ENCODE data around the gene DHCR7.

The DHCR7 gene

DNA sequence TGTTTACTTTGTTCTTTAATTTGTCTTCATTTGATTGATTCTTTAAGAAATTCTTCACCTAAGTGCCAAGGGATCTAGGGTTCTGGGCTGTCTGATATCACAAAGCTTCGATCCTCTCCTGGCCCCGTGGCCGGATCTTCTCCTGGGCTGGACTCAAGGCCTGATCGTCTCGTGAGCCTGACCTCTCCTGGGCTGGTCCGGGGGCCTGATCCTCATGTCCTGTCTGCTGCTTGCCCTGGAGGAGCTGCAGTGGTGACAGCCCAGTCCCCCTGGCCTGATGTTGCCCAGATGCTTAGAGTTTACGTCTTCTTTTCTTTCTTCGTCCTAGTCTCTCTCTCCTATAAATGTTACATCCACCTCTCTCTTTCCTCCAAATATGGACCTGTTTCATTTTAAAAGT, 8.1 kb upstream of the DHCR7 start:
- no peak for DNase-seq (ENCODE audit: low spot score)

DNA sequence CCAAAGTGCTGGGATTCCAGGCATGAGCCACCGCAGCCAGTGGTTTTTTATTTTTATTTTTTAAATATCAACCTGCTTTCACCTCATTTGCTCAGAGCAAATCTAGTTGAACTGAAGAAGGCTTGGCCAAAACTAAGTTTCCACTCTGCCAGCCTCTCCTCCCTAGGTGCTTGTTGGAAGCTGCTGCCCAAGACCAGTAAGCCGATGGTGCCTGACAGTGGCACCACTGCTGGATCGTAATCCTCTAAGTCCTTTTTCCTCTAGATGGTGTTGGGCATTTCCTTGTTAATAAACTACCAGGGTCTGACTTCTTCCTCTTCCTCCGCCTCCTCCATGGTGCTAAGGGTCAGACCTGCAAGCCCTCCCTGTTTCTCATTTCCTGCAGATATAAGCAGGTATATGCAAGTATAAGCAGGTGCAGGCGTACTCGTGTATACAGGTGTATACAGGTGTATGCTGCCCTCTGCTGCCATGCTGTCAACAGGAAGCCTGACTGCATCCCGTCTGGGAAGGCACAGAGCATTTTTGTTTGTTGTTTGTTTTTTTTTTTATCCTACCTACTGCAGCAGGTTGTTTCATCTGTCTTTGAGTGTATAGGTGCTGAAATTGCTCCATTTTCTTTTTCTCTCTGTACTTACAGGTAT, 6.4 kb upstream of the DHCR7 start:
- no peak for DNase-seq (ENCODE audit: low spot score)

DNA sequence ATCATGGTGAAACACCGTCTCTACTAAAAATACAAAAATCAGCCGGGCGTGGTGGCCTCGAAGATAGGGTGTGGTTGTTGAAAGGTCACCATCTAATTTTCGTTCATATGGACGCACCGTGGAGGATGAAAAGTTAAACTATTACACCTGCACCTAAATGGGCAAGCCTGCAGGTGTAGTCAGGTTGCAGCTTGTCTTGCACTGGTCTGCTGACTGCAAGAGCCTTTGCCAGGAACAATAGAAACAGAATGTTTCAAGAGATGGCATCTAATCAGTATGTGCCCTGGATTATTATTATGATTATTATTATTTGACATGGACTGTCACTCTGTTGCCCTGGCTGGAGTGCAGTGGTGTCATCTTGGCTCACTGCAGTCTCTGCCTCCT, 5.7 kb upstream of the DHCR7 start:
- DNase-seq (ENCODE audit: low spot score), result no peak

DNA sequence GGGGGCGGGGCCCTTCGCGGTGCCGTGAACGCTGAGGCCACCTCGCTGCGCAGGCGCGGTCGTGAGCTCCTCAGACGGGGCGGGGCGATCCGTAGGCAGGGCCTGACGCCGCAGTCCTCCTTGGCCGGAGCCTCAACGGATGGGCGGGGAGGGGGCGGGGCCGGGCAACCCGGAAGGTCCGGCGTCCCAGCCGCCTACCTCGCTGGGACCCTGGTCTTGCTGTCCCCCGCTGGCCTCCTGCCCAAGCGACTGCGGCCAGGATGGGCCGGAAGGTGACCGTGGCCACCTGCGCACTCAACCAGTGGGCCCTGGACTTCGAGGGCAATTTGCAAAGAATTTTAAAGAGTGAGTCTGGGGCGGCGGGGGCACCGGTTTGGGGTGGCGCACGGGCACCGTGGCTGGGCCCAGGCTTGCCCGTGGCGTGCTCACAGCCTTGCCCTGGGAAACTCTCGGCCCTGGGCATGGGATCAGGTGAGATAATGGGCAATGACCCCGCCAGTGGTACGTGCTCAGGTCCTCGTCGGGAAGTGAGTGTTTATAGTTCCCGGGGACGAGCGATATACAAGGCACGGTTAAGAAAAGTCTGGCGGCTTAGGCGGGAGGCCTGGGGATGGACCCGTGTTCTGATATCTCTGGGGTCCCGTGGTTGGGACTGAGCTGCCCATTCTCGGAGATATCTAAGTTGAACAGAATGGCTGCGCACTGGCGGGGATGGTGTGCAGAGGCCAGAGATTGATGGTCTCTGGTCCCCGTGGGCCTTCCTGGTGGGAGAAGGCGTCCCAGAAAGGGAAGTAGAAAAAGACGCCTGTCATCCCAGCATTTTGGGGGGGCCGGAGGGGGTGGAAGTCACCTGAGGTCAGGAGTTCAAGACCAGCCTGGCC, 5.1 kb upstream of the DHCR7 start, which contains the start of gene NADSYN1:
Gene NADSYN1, plus strand, starts transcription at position 167 of the 881 bp plus-strand sequence. Its CDS starts 94 bp downstream, at position 261.
- DNase-seq (ENCODE audit: low spot score), result peak; percentile 97

DNA sequence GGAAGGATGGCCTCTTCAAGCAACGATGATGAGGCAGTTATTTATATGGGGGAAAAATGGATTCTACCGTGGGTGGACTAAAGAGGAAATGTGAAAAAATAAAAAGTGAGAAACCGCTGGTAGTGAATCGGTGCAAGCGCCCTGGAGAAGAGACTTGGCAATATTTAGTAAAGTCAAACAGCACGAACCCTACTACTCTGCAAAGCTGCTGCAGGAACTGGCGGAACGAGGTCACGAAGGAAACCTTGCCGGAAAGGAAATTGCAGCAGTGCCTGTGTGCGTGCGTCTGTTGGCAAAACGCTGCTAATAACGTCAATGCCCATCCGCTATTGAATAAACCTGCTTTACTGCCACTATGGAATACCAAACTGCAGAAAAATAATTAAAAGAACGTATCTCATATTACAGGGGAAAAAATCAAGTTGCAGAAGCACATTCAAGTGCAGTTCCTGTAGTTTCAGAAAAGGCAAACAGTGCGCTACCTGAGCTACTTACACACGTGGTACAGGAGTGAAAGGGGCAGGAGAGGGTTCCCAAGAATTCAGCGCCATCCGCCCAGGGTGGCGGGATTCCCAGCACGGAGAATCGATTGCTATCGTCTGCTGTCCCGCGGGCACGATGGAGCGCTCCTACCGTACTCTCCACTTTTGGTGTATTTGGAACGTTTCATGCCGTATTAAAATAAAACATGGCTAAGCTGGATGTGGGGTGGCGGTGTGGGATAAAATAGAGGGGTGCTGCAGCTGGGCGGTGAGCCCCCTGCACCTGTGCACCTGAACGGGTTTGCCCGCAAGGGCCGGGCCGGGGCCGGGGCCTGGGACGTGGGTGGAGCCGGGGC, 4.2 kb upstream of the DHCR7 start:
- no peak for DNase-seq (ENCODE audit: low spot score)

DNA sequence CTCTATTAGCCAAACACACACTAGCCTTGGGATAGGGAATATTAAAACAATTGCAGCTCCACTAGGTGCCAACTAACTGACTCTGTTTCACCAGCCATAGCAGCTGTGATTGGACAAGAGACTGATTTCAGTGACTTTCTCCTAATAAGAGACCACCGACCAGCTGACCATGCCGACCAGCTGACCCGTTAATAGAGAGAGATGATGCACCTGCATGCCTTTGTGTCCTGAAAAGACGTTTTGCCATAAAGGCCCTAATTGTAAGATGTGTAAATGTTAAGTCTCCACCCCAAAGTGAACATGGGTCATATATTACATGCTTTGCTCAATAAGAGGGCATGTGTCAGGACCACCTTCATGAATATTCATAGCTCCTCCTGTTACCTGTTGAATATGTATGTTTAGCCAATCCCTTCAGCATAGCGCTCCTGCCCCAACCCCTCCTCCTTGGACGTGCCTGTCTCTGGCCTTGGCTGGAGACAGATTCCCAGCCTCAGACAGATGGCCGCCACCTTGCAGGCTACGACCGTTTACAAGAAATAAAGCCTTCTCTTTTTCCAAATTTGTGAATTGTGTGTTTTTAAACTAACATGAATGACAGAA, 3.5 kb upstream of the DHCR7 start:
- peak; percentile 12 for DNase-seq (ENCODE audit: low spot score)

DNA sequence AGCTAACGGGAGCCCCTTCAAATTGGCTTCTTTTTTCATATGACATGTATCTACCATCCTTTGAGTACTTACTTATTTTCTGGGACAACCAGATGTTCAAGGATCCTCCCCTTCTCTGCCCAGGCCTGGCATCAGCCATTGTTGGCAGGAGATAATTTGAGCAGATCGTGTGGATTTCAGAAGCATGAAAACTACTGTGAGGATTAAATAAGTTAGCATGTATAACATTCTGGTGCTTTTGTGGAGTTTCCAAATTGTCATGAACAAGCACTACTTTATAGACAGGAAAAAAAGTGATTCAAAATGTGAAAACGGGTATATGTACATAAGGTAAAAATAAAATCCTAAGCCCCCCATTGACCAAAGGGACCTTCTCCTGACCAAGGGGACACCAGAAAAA, 2.7 kb upstream of the DHCR7 start:
- no peak for DNase-seq (ENCODE audit: low spot score)

DNA sequence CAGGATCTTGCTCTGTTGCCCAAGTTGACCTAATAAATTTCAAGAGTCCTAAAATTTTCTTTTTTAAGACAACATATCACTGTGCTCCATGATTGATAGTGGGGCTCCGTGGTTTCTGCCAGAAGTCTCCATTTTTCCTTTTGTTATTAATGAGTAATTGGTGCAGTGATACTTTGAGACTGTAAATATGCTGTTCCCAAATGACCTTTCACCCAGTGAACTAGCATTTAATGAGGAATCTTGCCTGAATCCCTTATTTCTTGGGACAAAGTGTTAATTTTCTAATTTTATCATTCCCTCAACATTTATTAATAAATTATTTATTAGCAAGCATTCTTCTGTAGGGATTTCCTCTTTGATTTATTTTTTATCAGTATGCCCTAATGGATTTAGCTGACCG, 2.3 kb upstream of the DHCR7 start:
- no peak for DNase-seq (ENCODE audit: low spot score)

DNA sequence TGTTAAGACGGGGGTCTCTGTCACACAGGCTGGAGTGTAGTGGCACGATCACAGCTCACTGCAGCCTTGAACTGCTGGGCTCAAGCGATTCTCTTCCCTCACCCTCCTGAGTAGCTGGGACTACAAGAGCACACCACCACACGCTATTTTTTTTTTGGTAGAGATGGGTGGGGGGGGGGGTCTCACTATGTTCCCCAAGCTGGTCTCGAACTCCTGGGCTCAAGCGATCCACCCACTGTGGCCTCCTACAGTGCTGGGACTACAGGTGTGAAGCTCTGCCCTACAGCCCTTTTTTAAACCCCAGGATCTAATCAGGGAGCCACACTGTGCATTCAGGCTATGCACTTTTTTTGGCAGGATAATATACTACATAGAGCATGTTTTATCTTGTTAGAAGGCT, 1.4 kb upstream of the DHCR7 start:
- no peak for DNase-seq (ENCODE audit: low spot score)

DNA sequence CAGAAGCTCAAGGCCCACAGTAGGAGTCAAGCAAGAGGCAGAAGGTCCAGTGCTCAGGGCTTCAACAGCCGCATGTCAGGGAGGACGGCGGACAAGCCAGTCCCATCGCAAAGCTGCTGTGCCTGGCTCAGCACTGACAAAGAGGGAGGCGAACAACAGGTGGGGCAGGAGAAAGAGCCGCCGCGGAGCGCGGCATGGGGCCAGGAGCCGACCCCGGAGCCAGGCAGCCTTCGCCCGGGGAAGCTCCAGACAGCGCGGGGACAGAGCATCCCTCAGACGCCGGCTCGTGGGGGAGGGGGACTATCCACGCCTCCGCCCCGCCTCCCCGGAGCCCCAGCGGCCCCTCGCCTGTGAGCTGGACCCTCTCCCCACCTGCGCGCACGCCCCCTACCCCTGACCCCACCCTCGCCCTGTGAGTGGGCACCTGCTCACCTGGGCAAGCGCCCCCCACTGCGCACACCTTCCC, 369 bp downstream of the DHCR7 start:
- DNase-seq (ENCODE audit: low spot score), result no peak

DNA sequence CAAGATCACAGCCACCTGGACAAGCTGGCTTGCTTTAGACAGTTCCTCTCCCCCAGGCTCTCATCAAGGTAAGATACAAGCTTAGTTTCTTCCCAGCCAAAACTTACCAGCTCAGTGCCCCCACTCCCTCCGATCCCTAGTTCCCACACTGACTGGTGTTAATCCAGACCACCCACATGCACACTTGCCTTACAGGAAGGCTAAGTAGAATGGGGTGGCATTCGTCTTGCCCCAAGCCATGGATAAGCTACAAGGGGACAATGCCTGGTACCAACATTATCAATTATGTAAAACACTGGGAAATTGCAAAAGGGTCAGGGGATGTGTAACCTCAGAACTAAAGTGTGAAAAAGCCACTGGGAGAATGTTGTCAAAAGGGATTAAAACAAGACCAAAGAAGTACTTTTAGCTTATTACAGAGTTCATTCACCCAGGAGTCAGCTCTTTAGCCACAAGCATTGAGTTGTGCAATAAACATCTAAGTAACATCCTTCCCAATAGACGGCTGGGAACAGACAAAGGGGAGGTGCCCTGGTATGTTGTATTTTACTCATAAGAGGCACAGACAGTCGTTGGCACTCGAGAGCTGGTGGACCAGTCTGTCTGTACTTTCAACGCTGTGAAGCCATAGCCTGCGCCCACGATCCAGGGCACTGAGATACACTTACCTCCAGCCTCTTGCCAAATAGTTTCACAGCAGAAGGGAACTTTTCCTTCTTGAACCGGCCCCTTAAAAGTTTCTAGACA, 1.1 kb downstream of the DHCR7 start:
- DNase-seq (ENCODE audit: low spot score), result no peak

DNA sequence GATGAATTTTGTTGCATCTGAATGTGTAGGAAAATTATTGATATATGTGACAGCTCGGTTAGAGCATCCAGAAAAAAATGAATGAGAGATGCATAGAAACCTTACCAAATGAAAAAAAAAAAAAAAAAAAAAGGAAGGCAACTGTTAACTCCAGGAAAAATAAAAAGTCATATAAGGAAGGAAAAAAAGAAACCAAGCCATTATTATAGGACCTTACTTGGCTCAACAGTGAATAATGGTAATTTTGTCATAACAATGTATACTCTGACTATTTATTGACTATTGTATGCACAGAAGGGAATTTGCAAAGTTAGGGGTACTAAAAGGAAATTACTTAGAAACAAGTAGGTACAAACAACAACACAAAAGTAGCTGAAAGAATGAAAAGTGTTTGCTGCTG, 2.0 kb downstream of the DHCR7 start:
- no peak for DNase-seq (ENCODE audit: low spot score)

DNA sequence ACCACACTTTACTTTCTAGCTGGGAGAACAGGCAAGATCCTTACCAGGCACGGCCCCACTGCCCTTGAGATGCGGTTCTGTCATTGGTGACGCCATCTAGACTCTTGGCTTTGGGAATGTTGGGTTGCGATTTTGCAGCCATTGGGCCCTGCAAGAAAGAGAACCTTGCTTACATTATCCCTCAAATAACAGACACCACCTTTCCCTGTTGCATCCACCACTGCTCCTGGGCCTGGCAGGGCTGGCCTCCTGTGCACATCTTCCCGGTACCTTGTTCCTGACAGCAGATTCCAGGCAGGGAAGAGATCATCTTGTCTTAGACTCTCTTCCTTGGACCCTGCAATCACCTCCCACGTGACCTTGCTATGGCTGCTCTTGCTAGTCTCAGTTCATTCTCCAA, 3.4 kb downstream of the DHCR7 start:
- no peak for DNase-seq (ENCODE audit: low spot score)

DNA sequence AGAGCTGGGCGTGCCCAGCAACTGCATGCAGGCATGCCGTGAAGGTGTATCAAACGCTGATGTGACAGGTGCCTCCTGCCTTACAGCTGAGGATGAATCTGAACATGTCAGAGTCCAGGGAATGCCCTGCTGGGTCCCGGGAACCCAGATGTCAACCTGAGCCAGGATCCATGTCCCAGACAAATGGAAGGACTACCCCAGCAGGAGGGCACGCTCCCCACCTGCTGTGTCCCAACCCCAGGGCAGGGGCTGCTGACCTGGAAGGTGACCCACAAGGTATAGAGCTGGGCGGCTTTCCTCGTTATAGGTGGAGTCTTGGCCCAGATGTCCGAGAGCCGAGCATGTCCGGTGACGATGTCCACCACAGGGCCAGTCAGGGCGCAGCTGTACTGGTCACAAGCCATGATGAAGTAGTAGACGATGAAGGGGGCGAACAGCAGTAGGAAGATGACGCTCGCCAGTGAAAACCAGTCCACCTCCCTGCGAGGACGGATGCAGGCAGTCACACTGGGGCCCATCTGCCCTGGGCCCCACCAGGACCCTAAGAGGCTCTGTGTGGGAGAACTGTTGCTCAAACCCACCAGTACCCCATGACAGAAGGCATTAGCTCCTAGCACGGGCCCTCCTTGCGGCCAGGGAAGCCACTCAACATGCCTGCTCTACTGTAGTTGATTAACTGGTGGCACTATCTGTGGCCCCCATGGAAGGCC, 4.3 kb downstream of the DHCR7 start:
- no peak for DNase-seq (ENCODE audit: low spot score)

DNA sequence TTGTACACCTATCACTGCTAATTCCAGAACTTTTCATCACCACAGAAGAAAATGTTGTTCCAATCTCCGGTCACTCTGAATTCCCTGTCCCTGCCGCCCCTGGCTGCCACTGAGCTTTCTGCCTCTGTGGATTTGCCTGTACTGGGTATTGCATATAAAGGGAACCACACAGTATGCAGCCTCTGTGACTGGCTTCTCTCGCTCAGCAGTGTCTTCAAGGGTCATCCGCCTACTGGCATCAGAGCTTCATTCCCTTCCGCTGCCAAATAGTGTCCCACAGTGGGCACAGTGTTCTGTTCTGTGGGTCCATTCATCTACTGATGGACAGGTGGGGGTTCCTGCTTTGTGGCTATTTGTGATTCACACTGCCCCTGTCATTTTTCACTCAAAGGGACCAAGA, 5.3 kb downstream of the DHCR7 start:
- no peak for DNase-seq (ENCODE audit: low spot score)

DNA sequence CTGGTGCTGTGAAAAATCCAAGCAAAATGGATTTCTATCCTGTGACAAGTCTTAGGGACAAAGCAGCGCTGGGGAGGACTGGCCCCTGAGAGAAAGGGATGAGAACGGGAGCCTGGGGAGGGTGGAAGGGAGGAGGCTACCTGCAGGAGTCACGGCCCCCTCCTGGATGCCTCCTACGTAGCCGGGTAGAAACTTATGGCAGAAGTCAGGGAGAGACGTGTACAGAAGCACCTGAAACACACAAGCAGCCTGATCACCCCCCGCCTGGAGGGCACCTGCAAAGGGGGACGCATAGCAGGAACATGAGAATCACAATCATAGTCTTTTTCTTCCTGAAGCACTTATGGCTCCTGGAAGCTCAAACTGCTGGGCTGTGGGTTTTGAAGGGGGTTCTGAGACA, 6.1 kb downstream of the DHCR7 start:
- no peak for DNase-seq (ENCODE audit: low spot score)

DNA sequence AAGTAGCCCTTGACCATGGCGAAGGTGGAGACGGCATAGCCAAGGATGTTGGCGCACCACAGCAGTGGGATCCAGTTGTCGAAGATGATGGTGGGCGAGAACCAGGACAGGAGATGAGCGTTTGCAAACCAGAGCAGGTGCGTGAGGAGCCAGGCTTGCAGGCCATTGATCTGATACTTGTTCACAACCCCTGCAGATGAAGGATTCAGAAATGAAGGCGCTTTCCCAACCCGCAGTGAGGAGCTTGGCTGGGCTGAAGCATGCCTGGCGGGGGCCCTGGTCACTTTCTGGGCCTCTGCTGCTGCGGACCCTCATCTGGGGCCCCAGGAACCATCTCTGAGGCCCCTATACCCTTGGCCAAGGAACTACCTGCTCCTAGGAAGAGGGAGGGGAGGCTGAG, 6.9 kb downstream of the DHCR7 start:
- DNase-seq (ENCODE audit: low spot score), result no peak

DNA sequence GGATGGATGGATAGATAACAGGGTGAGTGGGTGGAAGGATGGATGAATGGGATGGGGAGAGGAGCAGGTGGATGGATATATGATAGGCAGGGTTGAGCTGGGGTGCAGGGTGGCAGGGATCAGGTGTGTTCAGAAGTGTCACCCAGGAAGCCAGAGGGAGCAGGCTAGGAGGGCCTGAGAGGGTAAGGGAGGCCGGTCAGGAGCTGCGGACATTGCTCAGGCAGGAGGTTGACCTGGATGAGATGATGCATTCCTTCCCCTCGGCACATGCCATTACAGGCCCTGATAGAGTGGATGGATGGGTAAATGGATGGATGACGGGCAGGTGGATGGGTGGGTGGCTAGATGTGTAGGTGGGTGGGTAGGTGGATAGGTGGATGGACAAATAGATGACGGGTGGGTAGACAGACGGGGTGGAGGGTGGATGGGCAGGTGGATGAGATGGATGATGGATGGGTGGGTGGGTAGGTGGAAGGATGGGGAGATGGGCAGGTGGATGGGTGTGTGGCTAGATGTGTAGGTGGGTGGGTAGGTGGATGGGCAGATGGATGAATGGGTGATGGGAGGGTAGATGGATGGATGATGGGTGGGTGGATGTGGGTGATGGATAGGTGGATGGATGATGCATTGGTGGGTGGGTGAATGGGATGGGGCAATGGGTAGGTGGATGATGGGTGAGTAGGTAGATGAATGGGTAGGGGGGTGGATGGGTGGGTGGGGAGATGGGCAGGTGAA, 8.0 kb downstream of the DHCR7 start:
- no peak for DNase-seq (ENCODE audit: low spot score)

DNA sequence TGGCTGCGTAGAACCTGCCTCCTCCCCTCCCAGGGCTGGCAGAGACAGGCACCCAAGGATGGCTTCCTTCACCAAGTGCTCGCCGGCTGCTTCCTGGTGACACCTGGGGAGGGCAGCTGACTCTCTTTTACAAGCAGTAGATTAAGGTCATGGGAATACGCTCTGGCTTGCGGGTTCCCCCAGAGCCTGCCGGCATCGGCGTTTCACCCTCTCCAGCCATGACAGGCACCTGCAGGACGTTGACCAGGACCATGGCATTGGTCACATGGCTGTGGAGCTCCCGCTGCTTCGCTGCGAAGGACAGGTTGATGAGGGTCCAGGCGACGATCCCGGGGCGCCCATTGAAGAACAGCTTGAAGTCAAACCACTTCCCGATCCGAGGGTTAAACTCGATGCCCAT, 9.5 kb downstream of the DHCR7 start:
- DNase-seq (ENCODE audit: low spot score), result no peak

DNA sequence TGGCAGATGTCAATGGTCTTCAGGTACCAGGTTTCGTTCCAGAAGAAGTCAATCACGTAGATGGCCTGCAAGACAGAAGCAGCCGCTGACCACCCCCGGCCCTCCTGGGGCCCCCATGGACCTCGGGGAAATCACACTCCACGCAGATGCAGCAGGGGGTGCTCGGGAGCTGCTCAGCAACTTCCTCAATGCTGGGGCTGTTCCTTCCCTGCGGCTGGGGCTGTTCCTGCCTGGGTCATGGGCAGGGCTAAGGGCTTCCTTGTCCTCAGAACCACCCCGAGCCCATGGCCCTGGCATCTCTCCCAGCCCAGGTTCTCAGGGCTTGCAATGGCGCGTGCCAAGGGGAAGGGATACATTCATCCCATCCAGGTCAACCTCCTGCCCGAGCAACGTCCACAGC, 10.3 kb downstream of the DHCR7 start:
- no peak for DNase-seq (ENCODE audit: low spot score)

Data from hematopoietic multipotent progenitor cell treated with erythropoietin and hydrocortisone succinate and interleukin-3 and kit ligand, for 17 days (in vitro differentiated cells).